Mucosa of stomach (tissue), 1 donor: ENCODE measurements around the gene GNAL.

Source experiments
- H3K27me3 ChIP-seq: one replicate; pipeline ENCODE4 v1.7.0; 2013; ENCODE audit warnings: mild to moderate bottlenecking, low read length; ENCODE audit not compliant: control insufficient read depth, insufficient read depth
- H3K36me3 ChIP-seq: one replicate; pipeline ENCODE4 v1.7.0; 2013; ENCODE audit warnings: low read length; ENCODE audit not compliant: control insufficient read depth, insufficient read depth
- H3K4me1 ChIP-seq: one replicate; pipeline ENCODE4 v1.7.0; 2013; ENCODE audit warnings: mild to moderate bottlenecking, low read length; ENCODE audit not compliant: control insufficient read depth, insufficient read depth
- H3K4me3 ChIP-seq: one replicate; pipeline ENCODE4 v1.7.0; 2013; ENCODE audit warnings: low read length
- H3K9ac ChIP-seq: one replicate; pipeline ENCODE4 v1.7.0; 2013; ENCODE audit warnings: mild to moderate bottlenecking, low read length, moderate library complexity
- H3K9me3 ChIP-seq: one replicate; pipeline ENCODE4 v1.7.0; 2013; ENCODE audit warnings: mild to moderate bottlenecking, low read length, moderate library complexity; ENCODE audit not compliant: control insufficient read depth
- donor health status: Pancreatic carcinoma.

Gene GNAL

GRCh38 chr18:11821208-11821607, 132.1 kb downstream of the GNAL start:
- no peaks in the 10 kb centered on the region for H3K9me3 ChIP-seq
- no peak overlapping the region for H3K9ac ChIP-seq
- H3K27me3 ChIP-seq, result no peaks in the 10 kb centered on the region
- H3K4me1 ChIP-seq, result no peaks in the 10 kb centered on the region
- no peak overlapping the region for H3K4me3 ChIP-seq
- no peaks in the 10 kb centered on the region for H3K36me3 ChIP-seq

- H3K4me3 ChIP-seq, result no peak overlapping the region
- H3K4me1 ChIP-seq, result no peaks in the 10 kb centered on the region
- no peaks in the 10 kb centered on the region for H3K27me3 ChIP-seq
- H3K9me3 ChIP-seq, result no peaks in the 10 kb centered on the region
- no peaks in the 10 kb centered on the region for H3K36me3 ChIP-seq
- no peak overlapping the region for H3K9ac ChIP-seq
Observed at GRCh38 chr18:11821643-11822237, 132.7 kb downstream of the GNAL start.

GRCh38 chr18:11823545-11823944, 134.5 kb downstream of the GNAL start:
- Histone ChIP-seq H3K9me3 (no peaks in the 10 kb centered on the region), H3K4me3 (no peak overlapping the region), H3K27me3 (no peaks in the 10 kb centered on the region), H3K9ac (no peak overlapping the region), H3K36me3 (no peaks in the 10 kb centered on the region), H3K4me1 (no peaks in the 10 kb centered on the region)

GRCh38 chr18:11826836-11827235, 137.8 kb downstream of the GNAL start:
- Histone ChIP-seq H3K36me3 (no peaks in the 10 kb centered on the region), H3K4me1 (no peaks in the 10 kb centered on the region), H3K9me3 (no peaks in the 10 kb centered on the region), H3K9ac (no peak overlapping the region), H3K4me3 (no peak overlapping the region), H3K27me3 (no peaks in the 10 kb centered on the region)

- no peak overlapping the region for H3K9ac ChIP-seq
- no peaks in the 10 kb centered on the region for H3K9me3 ChIP-seq
- H3K4me3 ChIP-seq, result no peak overlapping the region
- H3K36me3 ChIP-seq, result no peaks in the 10 kb centered on the region
- H3K27me3 ChIP-seq, result no peaks in the 10 kb centered on the region
- H3K4me1 ChIP-seq, result no peaks in the 10 kb centered on the region
Observed at GRCh38 chr18:11828786-11829432, 139.8 kb downstream of the GNAL start.

- H3K4me3 ChIP-seq, result no peak overlapping the region
- no peaks in the 10 kb centered on the region for H3K9me3 ChIP-seq
- no peak overlapping the region for H3K9ac ChIP-seq
- H3K27me3 ChIP-seq, result no peaks in the 10 kb centered on the region
- no peaks in the 10 kb centered on the region for H3K36me3 ChIP-seq
- no peaks in the 10 kb centered on the region for H3K4me1 ChIP-seq
Observed at GRCh38 chr18:11830585-11830984, 141.5 kb downstream of the GNAL start.

GRCh38 chr18:11831921-11832320, 142.9 kb downstream of the GNAL start:
- H3K4me3 ChIP-seq, result no peak overlapping the region
- H3K9me3 ChIP-seq, result no peaks in the 10 kb centered on the region
- no peak overlapping the region for H3K9ac ChIP-seq
- no peaks in the 10 kb centered on the region for H3K36me3 ChIP-seq
- no peaks in the 10 kb centered on the region for H3K27me3 ChIP-seq
- H3K4me1 ChIP-seq, result no peaks in the 10 kb centered on the region

GRCh38 chr18:11834772-11835171, 145.7 kb downstream of the GNAL start:
- Histone ChIP-seq H3K27me3 (no peaks in the 10 kb centered on the region), H3K4me3 (no peak overlapping the region), H3K9ac (no peak overlapping the region), H3K4me1 (no peaks in the 10 kb centered on the region), H3K36me3 (no peaks in the 10 kb centered on the region), H3K9me3 (no peaks in the 10 kb centered on the region)

GRCh38 chr18:11839556-11839955, 150.5 kb downstream of the GNAL start:
- no peaks in the 10 kb centered on the region for H3K27me3 ChIP-seq
- H3K4me3 ChIP-seq, result no peak overlapping the region
- no peaks in the 10 kb centered on the region for H3K4me1 ChIP-seq
- no peaks in the 10 kb centered on the region for H3K36me3 ChIP-seq
- H3K9ac ChIP-seq, result no peak overlapping the region
- no peaks in the 10 kb centered on the region for H3K9me3 ChIP-seq

GRCh38 chr18:11840493-11840892, 151.4 kb downstream of the GNAL start:
- no peaks in the 10 kb centered on the region for H3K36me3 ChIP-seq
- H3K4me1 ChIP-seq, result no peaks in the 10 kb centered on the region
- no peak overlapping the region for H3K9ac ChIP-seq
- no peaks in the 10 kb centered on the region for H3K27me3 ChIP-seq
- H3K4me3 ChIP-seq, result no peak overlapping the region
- no peaks in the 10 kb centered on the region for H3K9me3 ChIP-seq

- H3K36me3 ChIP-seq, result no peaks in the 10 kb centered on the region
- H3K9ac ChIP-seq, result no peak overlapping the region
- H3K9me3 ChIP-seq, result no peaks in the 10 kb centered on the region
- no peak overlapping the region for H3K4me3 ChIP-seq
- no peaks in the 10 kb centered on the region for H3K4me1 ChIP-seq
- H3K27me3 ChIP-seq, result no peaks in the 10 kb centered on the region
Observed at GRCh38 chr18:11842562-11842961, 153.5 kb downstream of the GNAL start.

- H3K4me1 ChIP-seq, result no peaks in the 10 kb centered on the region
- H3K27me3 ChIP-seq, result no peaks in the 10 kb centered on the region
- no peaks in the 10 kb centered on the region for H3K9me3 ChIP-seq
- no peak overlapping the region for H3K4me3 ChIP-seq
- no peak overlapping the region for H3K9ac ChIP-seq
- H3K36me3 ChIP-seq, result no peaks in the 10 kb centered on the region
Observed at GRCh38 chr18:11844436-11844835, 155.4 kb downstream of the GNAL start.

GRCh38 chr18:11845654-11846053, 156.6 kb downstream of the GNAL start:
- H3K4me1 ChIP-seq, result peaks cover 4% of the 10 kb centered on the region

More at GRCh38 chr18:11845654-11846053, 156.6 kb downstream of the GNAL start:
- Histone ChIP-seq H3K27me3 (no peaks in the 10 kb centered on the region), H3K9me3 (no peaks in the 10 kb centered on the region), H3K4me3 (no peak overlapping the region), H3K36me3 (no peaks in the 10 kb centered on the region), H3K9ac (no peak overlapping the region)
